ENCODE results near the gene XRCC1. TPM values are rescaled to one million over a fixed set of nuclear protein-coding genes. Genes with fewer than 3 reads are reported as not detected.

XRCC1 gene
- total RNA-seq, 1 donor from 2014 or later: 34.5 TPM

DNA sequence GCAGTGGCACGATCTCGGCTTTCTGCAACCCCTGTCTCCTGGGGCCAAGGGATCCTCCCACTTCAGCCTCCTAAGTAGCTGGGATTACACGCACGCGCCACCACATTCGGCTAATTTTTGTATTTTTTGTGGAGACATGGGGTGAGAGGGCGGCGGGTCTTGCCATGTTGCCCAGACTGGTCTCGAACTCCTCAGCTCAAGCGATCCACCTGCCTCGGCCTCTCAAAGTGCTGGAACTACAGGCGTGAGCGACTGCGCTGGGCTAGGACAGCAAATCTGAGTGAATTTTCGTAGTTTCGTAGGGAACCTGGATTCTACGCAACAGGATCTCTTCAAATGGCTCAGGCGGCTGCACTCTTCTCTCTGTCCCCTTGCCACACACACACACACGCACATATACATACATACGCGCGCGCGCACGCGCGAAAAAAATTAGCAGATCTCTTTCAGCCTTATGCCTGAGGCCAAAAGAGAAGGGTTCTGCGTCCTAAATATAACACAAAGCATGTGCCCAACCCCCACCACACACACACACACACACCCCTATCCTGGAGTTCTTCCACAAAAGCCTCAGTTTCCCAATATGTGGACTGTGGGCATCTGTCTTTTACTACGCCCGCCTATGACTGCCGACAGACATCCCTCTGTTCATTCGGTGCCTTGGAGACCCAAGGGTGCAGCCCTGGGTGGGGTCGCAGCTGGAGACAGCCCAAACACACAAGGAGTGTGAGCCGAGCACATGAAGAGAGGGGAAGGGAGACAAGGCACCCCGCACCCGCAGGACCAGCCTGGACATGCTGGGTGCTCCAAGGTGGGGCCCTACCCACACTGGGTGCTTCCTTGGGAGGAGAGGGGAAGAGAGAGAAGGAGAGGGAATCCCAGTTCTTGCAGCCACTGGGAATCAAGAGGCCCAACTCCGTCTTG, 890 bp upstream of the XRCC1 start:
- peaks cover 40% of the 10 kb centered on the region for H3K4me1 Mint-ChIP-seq
- no peak overlapping the region for H3K27ac Mint-ChIP-seq
- TF ChIP-seq CTCF (IDR thresholded peaks at IDR 0.05): no peak
- DNase-seq (no peak), ATAC-seq (ENCODE audit: low read depth) (no peak)
- POLR2A ChIA-PET: interaction anchor here (0.6 to 2.0 kb wide), 2 partner anchors 17 to 20 kb away, joined by 5 to 13 read pairs; partner anchors contain the start of genes IRGQ and ZNF576
- CTCF ChIA-PET: interaction anchor here (1.5 to 2.6 kb wide), 3 partner anchors 18 to 234 kb away, joined by 3 to 8 read pairs (median 7); partner anchors contain the start of genes IRGQ and ZNF576
- intact Hi-C loops (cut with micrococcal nuclease): loop anchor here (1.0 kb wide), 4 partner anchors 14 to 113 kb away; partner anchors contain the start of genes IRGQ, ZNF428 and ZNF576
- H3K36me3 Mint-ChIP-seq (ENCODE audit: low read depth): peaks cover 21% of the 10 kb centered on the region
- H3K27me3 Mint-ChIP-seq: no peaks in the 10 kb centered on the region
- H3K9me3 Mint-ChIP-seq: no peaks in the 10 kb centered on the region
- peak overlapping the region; percentile 64 for H3K4me3 Mint-ChIP-seq

DNA sequence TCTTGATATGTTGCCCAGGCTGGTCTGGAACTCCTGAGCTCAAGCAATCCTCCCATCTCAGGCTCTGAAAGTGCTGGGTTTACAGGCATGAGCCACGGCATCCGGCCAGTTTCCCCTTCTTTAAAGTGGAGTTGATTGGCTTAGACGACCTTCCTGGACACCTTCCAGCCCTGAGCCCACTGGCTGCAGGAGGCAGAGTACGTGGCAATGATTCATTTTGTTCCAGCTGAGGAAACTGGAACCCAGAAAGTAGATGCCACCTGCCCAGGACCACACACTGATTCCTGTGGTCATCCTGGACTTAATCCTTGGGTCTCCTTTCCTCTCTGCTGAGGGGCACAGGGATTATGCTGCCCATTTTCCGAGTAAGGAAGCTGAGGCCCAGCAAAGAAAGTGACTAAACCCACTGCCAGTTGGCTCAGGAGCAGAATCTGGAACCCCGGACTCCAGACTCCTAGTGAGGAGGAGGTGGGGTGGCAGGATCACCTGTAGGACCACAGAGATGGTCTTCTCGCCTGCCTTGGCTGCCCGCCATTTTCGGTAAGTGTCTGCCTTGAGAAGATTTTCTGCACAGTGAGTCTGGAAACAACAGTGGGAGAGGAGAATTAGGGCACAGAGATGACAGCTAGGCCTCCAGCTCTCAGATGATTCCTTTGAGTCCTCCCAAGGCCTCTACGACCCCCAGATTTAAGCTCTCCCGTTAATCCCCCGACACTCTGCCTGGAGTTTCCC, 737 bp downstream of the XRCC1 start:
- Mint-ChIP-seq H3K27me3 (no peaks in the 10 kb centered on the region), H3K27ac (peak overlapping the region; percentile 92), H3K4me3 (peak overlapping the region; percentile 96), H3K4me1 (peaks cover 42% of the 10 kb centered on the region), H3K36me3 (ENCODE audit: low read depth) (peaks cover 25% of the 10 kb centered on the region), H3K9me3 (no peaks in the 10 kb centered on the region)
- POLR2A ChIA-PET: interaction anchor here (0.6 to 2.0 kb wide), 8 partner anchors 9 to 1369 kb away, joined by 3 to 13 read pairs (median 6); partner anchors contain the start of genes IRGQ, ZNF575 and ZNF576
- intact Hi-C loops (cut with micrococcal nuclease): loop anchor here (1.0 kb wide), 3 partner anchors 12 to 45 kb away; partner anchors contain the start of genes IRGQ, ZNF428 and ZNF576
- ATAC-seq (ENCODE audit: low read depth) (no peak), DNase-seq (no peak)
- CTCF ChIA-PET: interaction anchor here (1.5 to 2.6 kb wide), 5 partner anchors 19 to 235 kb away, joined by 3 to 17 read pairs (median 7); partner anchors contain the start of genes IRGQ and ZNF576
- no peak for TF ChIP-seq CTCF (IDR thresholded peaks at IDR 0.05)

- Mint-ChIP-seq H3K36me3 (ENCODE audit: low read depth) (peaks cover 25% of the 10 kb centered on the region), H3K9me3 (no peaks in the 10 kb centered on the region), H3K27me3 (no peaks in the 10 kb centered on the region), H3K27ac (no peak overlapping the region), H3K4me3 (no peak overlapping the region), H3K4me1 (peaks cover 39% of the 10 kb centered on the region)
- no peak for DNase-seq
- no peak for TF ChIP-seq CTCF (IDR thresholded peaks at IDR 0.05)
- intact Hi-C loops (cut with micrococcal nuclease): no loop called here
- ChIA-PET CTCF (interaction anchor here (1.9 kb wide), 1 partner anchor 17 kb away, joined by 9 read pairs; no protein-coding TSS in a partner anchor), POLR2A (interaction anchor here (0.6 to 0.8 kb wide), 2 partner anchors 24 to 43 kb away, joined by 4 read pairs; partner anchors contain the start of genes IRGQ and ZNF576)
- no peak for ATAC-seq (ENCODE audit: low read depth)
Observed at GRCh38 chr19:43572171-43572588, 3.1 kb downstream of the XRCC1 start.

- Mint-ChIP-seq H3K9me3 (no peaks in the 10 kb centered on the region), H3K36me3 (ENCODE audit: low read depth) (peaks cover 26% of the 10 kb centered on the region), H3K4me3 (no peak overlapping the region), H3K27ac (peak overlapping the region; percentile 59), H3K27me3 (no peaks in the 10 kb centered on the region), H3K4me1 (peaks cover 32% of the 10 kb centered on the region)
- no peak for TF ChIP-seq CTCF (IDR thresholded peaks at IDR 0.05)
- CTCF ChIA-PET: interaction anchor here (1.9 kb wide), 1 partner anchor 15 kb away, joined by 9 read pairs; no protein-coding TSS in a partner anchor
- POLR2A ChIA-PET: interaction anchor here (1.5 kb wide), 1 partner anchor 26 kb away, joined by 7 read pairs; the partner anchor contains the start of genes IRGQ and ZNF576
- ATAC-seq (ENCODE audit: low read depth) (no peak), DNase-seq (no peak)
- intact Hi-C loops (cut with micrococcal nuclease): no loop called here
Observed at GRCh38 chr19:43570174-43570791, 5.0 kb downstream of the XRCC1 start.

Data from activated B cell treated with CpG ODN at 0.5 μM for 24 hours (primary cell).